AG10803 (cell line): Measurements from ENCODE around the gene NEURL1.

Source experiments
- DNase-seq: peaks from one replicate; pipeline ENCODE4 v3.0.0; 2010; ENCODE audit warnings: low read depth
- H3K4me3 ChIP-seq: 2 replicates; pipeline ENCODE4 v1.5.1; 2011; ENCODE audit warnings: mild to moderate bottlenecking, low read length, control low read depth
- CTCF ChIP-seq: conservative IDR thresholded peaks from 2 replicates; pipeline ENCODE4 v1.5.1; 2011; ENCODE audit warnings: mild to moderate bottlenecking, low read length, control low read depth, inconsistent platforms

NEURL1 gene

DNA sequence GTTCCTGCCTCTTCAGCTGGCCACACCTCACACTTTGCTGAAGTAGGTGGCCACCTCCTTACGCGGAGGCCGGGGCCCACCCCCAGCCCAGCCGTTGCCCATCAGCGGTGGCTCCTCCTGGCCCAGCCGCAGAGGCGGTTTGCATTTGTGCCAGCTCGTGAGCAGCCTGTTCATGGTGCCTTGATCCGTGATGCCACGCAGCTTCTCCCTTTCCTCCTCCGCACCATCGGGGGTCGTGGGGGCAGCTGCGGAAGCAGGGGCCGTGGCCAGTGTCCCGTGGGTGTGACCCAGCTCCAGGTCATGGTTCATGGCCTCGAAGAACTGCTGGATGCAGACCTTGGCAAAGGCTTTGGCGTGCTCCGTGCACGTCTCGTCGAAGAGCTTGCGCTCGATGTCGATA is 38.3 kb upstream of the NEURL1 start:
- DNase-seq = no peak
- no peak for TF ChIP-seq CTCF
- H3K4me3 ChIP-seq = no peak overlapping the region

- no peak for TF ChIP-seq CTCF
- H3K4me3 ChIP-seq = no peak overlapping the region
- DNase-seq = no peak
Observed at GRCh38 chr10:103456074-103456660, 37.3 kb upstream of the NEURL1 start.

GRCh38 chr10:103457176-103457712 is 36.3 kb upstream of the NEURL1 start:
- TF ChIP-seq CTCF = no peak
- DNase-seq = no peak
- no peak overlapping the region for H3K4me3 ChIP-seq

DNA sequence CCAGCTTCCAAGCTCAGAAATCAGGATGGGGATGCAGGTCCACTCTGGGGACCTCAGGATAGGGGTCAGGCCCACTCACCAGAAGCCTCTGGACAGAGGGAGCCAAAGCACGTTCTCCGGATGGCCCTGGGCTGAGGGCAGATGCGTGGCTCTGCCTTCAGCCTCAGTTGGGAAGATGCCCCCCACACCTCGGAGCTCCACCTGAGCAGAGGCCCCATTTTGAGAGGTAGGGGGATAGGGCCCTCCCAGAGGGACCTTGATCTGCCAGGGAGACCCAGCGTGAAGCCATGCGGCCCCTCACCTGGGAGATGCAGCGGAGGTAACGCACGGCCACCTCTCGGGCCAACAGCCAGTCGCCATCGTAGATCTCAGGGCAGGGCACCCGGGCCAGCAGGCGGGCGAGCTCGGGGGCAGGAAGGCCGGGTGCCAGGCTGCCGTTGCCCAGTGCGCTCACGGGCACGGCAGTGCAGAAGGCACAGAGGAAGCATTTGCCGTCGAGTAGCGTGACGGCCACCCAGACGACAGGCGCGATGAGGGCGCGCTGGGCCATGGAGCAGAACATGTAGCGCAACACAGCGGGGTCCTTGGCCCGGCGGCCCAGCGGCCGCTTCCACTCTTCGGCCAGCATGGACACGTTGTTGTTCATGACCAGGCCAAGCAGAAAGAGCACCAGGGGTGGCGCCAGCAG is 35.5 kb upstream of the NEURL1 start:
- DNase-seq = no peak
- no peak for TF ChIP-seq CTCF
- no peak overlapping the region for H3K4me3 ChIP-seq

DNA sequence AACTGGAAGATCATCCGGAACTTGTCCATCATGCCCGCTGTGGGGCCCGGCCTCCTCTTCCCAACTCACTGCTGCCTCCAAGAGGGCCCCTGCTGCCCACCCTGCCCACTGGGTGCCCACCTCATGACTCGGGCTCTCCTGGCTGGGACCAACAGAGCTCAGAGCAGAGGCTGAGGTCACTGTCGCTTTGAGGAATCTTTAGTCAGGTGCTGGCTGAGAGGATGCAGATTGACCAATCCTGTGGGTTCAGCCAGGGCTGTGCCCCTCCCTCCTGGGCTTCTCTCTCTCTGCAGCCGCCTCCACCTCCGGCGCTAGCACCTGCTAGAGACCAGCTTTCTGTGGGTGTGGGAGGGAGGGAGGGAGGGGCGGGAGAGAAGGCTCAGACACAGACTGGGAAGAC is 34.8 kb upstream of the NEURL1 start, which contains the start of gene CALHM1:
TSS of gene CALHM1 (minus strand) at position 181 of the 400 bp plus-strand sequence. CDS start at position 32, 149 bp downstream.
- DNase-seq = no peak
- no peak within 1 kb of the TSS for H3K4me3 ChIP-seq
- no peak for TF ChIP-seq CTCF

- no peak for TF ChIP-seq CTCF
- no peak overlapping the region for H3K4me3 ChIP-seq
- DNase-seq = no peak
Observed at GRCh38 chr10:103459615-103460014, 33.9 kb upstream of the NEURL1 start.

DNA sequence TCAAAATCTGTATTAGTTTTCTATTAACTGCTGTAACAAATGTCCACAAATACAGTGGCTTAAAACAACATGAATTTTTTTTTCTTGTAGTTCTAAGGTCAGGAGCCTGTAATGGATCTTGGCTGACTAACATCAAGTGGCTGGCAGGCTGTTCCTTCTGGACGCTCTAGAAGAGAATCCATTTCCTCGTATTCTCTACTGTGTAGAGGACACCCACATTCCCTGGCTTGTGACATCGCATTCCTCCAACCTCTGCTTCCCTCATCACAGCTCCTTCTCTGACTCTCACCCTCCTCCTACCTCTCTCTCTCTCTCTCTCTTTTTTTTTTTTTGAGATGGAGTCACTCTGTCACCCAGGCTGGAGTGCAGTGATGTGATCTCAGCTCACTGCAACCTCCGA is 30.0 kb upstream of the NEURL1 start:
- DNase-seq = peak; percentile 14
- no peak for TF ChIP-seq CTCF
- H3K4me3 ChIP-seq = no peak overlapping the region
